Vagina (tissue), 2 donors: ENCODE results near the gene PSMG1. TPM values are rescaled to one million over a fixed set of nuclear protein-coding genes. Genes with fewer than 3 reads are reported as not detected.

ENCODE experiments used
- DNase-seq, 2 donors: peaks; one replicate each; pipeline ENCODE4 v3.0.0-alpha.2; 2017; ENCODE audit errors: extremely low spot score in 2 of 2
- H3K27ac ChIP-seq: fragments of 200-600 bp; sonication (generic); one replicate; pipeline ENCODE4 v1.5.1; 2019
- H3K27me3 ChIP-seq: fragments of 200-600 bp; sonication (generic); one replicate; pipeline ENCODE4 v1.5.1; 2019
- H3K36me3 ChIP-seq, 2 donors: fragments of 200-600 bp; sonication (generic); one replicate each; pipeline ENCODE4 v1.5.1; 2017 to 2019
- H3K4me1 ChIP-seq: fragments of 200-600 bp; sonication (generic); one replicate; pipeline ENCODE4 v1.5.1; 2019
- H3K4me3 ChIP-seq, 2 donors: fragments of 200-600 bp; sonication (generic); 1 replicate in 1 of 2; 2 replicates in 1 of 2; pipeline ENCODE4 v1.5.1; 2016 to 2019
- H3K9me3 ChIP-seq: fragments of 200-600 bp; sonication (generic); one replicate; pipeline ENCODE4 v1.5.1; 2019
- CTCF ChIP-seq, 3 experiments: fragments of 450-650 bp in 2 of 3; fragments of 200-600 bp in 1 of 3; sonication (generic) in 1 of 3; IDR thresholded peaks; one replicate each; pipeline ENCODE4 v1.5.1; 2017 to 2019; ENCODE audit warnings: antibody characterized with exemption in 3 of 3, mild to moderate bottlenecking in 2 of 3, moderate library complexity in 2 of 3
- POLR2A ChIP-seq, 2 donors: fragments of 450-650 bp; IDR thresholded peaks; one replicate each; pipeline ENCODE4 v1.6.1; 2017; ENCODE audit warnings: antibody characterized with exemption in 2 of 2, mild to moderate bottlenecking in 2 of 2, moderate library complexity in 2 of 2
- POLR2AphosphoS5 ChIP-seq, 2 donors: sonication (generic); formaldehyde crosslinking; IDR thresholded peaks; one replicate each; pipeline ENCODE4 v1.9.0; 2017; ENCODE audit warnings: antibody characterized with exemption in 2 of 2, mild to moderate bottlenecking in 2 of 2, low read depth in 1 of 2; ENCODE audit not compliant: insufficient read depth in 1 of 2
- intact Hi-C: fragments of 100-400 bp; cut with DNase I; formaldehyde crosslinking; loops from one replicate; pipeline ENCODE4 v1.15.1; 2023
- total RNA-seq: library from RNA; depleted of rRNA; stranded (reverse); fragments of >200 nt; gene quantifications from one replicate; pipeline ENCODE4 v1.2.3, GENCODE V29; 2016

The PSMG1 gene
- total RNA-seq, result 25.3 TPM

DNA sequence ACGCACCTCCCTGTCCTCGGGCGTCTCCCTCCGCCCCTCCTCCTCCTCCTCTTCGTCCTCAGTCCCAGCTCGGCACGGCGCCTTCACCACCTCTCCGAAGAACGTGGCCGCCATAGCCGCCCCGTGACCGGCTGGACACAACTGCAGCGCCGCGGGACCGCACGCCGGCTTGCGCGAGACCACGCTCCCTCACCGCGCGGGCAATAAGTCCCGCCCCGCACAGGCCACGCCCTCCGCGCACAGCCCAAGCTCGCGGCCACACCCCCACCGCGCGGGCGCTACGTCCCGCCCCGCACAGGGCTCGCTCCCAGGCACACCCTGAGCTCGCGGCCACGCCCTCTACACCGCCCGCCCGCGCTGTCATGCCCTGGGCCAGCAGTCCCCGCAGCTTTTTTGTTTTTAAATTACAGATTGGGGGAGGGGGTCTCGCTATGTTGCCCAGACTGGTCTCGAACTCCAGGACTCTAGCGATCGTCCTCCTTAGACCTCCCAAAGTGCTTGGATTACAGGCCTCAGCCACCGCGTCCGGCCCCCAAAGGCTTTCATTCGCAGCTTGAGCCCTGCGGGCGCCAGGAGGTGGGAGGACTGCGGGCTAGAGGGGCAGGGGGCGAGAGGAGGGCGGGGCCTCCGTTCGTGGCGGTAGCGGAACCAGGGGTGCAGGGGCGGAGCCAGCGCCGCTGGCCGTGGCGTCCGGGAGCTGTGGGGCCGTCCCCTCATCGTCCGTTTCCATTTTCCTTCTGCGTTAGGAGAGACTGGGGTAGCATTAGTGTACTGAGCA lies at the start of gene PSMG1:
TSS of gene PSMG1 (minus strand) at position 180 of the 778 bp plus-strand sequence. CDS start at position 114, 66 bp downstream.
- H3K36me3 ChIP-seq, result no peaks in the 10 kb centered on the region
- peak in 1 of 2 donors; percentile 94 for DNase-seq
- intact Hi-C loops, result loop anchor here (10.0 kb wide), 1 partner anchor 201 kb away; a partner anchor contains a TSS
- no peaks in the 10 kb centered on the region for H3K9me3 ChIP-seq
- H3K27ac ChIP-seq, result peak within 1 kb of the TSS; percentile 94
- no peaks in the 10 kb centered on the region for H3K27me3 ChIP-seq
- H3K4me1 ChIP-seq, result peaks cover 18% of the 10 kb centered on the region
- H3K4me3 ChIP-seq, result peak within 1 kb of the TSS; percentile 84 to 86
- TF ChIP-seq POLR2A (IDR thresholded peaks at IDR 0.05), result peak in 1 of 2 donors; percentile 69
- peak in 1 of 2 donors; percentile 76 for TF ChIP-seq POLR2AphosphoS5 (IDR thresholded peaks at IDR 0.05; ENCODE audit: insufficient read depth in 1 of 2, low read depth in 1 of 2)
- TF ChIP-seq CTCF (IDR thresholded peaks at IDR 0.05), result peak in 1 of 3 experiments; percentile 27

DNA sequence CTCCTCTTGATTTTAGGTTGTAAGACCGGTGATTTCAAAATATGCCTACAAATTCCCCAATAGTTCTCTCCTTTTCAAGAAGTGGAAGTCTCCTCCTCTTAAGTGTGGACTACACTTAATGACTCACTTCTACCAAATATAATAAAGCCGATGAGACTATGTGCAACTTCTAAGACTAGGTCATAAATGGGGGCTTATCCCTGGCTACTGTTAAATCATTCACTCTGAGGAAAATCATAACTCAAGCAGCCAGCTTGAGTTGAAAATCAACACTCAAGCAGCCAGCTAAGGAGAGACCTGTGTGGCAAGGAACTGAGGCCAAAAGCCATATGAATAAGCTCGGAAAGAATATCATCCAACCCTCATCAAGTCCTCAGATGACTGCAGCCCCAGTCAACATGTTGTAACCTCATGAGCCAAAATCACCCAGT lies 49.6 kb upstream of the PSMG1 start:
- intact Hi-C loops, result no loop called here
- TF ChIP-seq CTCF (IDR thresholded peaks at IDR 0.05) (no peak), POLR2A (IDR thresholded peaks at IDR 0.05) (no peak), POLR2AphosphoS5 (IDR thresholded peaks at IDR 0.05; ENCODE audit: insufficient read depth in 1 of 2, low read depth in 1 of 2) (no peak)
- no peak overlapping the region for H3K4me3 ChIP-seq
- H3K27ac ChIP-seq, result no peak overlapping the region
- peaks cover 0 to 41% of the 10 kb centered on the region in 2 donors for H3K36me3 ChIP-seq
- H3K4me1 ChIP-seq, result no peaks in the 10 kb centered on the region
- H3K9me3 ChIP-seq, result no peaks in the 10 kb centered on the region
- no peaks in the 10 kb centered on the region for H3K27me3 ChIP-seq
- DNase-seq, result no peak

GRCh38 chr21:39224930-39225329 lies 41.7 kb upstream of the PSMG1 start:
- H3K27me3 ChIP-seq, result no peaks in the 10 kb centered on the region
- peaks cover 0 to 35% of the 10 kb centered on the region in 2 donors for H3K36me3 ChIP-seq
- no peak for DNase-seq
- intact Hi-C loops, result no loop called here
- no peaks in the 10 kb centered on the region for H3K4me1 ChIP-seq
- H3K9me3 ChIP-seq, result no peaks in the 10 kb centered on the region
- no peak overlapping the region for H3K4me3 ChIP-seq
- no peak overlapping the region for H3K27ac ChIP-seq
- no peak for TF ChIP-seq POLR2A (IDR thresholded peaks at IDR 0.05)
- no peak for TF ChIP-seq CTCF (IDR thresholded peaks at IDR 0.05)
- no peak for TF ChIP-seq POLR2AphosphoS5 (IDR thresholded peaks at IDR 0.05; ENCODE audit: insufficient read depth in 1 of 2, low read depth in 1 of 2)

GRCh38 chr21:39221997-39222486 lies 38.8 kb upstream of the PSMG1 start:
- no peaks in the 10 kb centered on the region for H3K27me3 ChIP-seq
- no peak for DNase-seq
- H3K36me3 ChIP-seq, result peaks cover 0 to 31% of the 10 kb centered on the region in 2 donors
- no peak overlapping the region for H3K27ac ChIP-seq
- no peak overlapping the region for H3K4me3 ChIP-seq
- intact Hi-C loops, result no loop called here
- no peaks in the 10 kb centered on the region for H3K9me3 ChIP-seq
- no peaks in the 10 kb centered on the region for H3K4me1 ChIP-seq
- TF ChIP-seq CTCF (IDR thresholded peaks at IDR 0.05) (no peak), POLR2AphosphoS5 (IDR thresholded peaks at IDR 0.05; ENCODE audit: insufficient read depth in 1 of 2, low read depth in 1 of 2) (no peak), POLR2A (IDR thresholded peaks at IDR 0.05) (no peak)
